GM12864 (cell line): ENCODE data around the gene SNX21.
"Not testable (repeated sequence)": the region's sequence is repeated elsewhere in the genome, so short reads cannot be mapped to it uniquely, and the experiment has no call there.

Experiments used
- DNase-seq: peaks from one replicate; pipeline ENCODE4 v3.0.0-alpha.2; 2011; ENCODE audit warnings: low read depth
- H3K4me3 ChIP-seq: 2 replicates; pipeline ENCODE4 v1.5.1; 2011; ENCODE audit warnings: mild to moderate bottlenecking, low read depth, low read length, control low read depth
- TF ChIP-seq, protein P1 (sequence below): IDR thresholded peaks from 2 replicates; pipeline ENCODE4 v1.5.1; 2011; ENCODE audit warnings: low read depth, mild to moderate bottlenecking, moderate library complexity, low read length, control low read depth, inconsistent platforms; ENCODE audit errors: missing control alignments

Gene SNX21

DNA sequence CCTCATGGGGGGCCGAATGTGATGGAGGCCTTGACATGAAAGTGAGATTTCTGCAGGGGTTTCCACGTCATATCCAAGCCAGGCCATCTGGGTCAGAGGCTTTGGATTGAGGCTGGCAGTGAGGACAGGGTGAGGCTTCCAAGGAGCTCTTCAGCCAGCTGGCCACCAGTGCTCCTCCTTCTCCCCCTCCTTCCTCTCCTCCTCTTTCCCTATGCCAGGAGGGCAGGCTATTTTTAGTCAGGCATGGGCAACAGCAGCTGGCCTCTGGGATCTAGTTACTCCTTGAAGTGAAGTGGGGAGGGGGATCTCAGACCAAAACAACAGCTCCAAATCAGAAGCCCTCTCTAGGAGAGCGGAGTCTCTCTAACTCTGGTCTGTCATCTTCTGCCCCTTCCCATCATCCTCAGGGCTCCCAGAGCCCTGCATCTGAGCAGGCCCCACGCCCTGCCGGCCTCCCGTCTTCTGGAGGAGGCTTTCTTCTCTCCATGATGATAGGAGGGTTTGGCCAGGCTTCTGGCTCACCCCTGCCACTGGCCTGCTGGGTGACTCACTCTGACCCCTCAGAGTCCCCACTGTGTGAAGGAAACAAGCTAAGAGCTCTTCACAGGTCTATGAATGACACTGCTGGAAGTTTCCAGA, 7.1 kb upstream of the SNX21 start:
- no peak for DNase-seq
- TF ChIP-seq, protein P1, sequence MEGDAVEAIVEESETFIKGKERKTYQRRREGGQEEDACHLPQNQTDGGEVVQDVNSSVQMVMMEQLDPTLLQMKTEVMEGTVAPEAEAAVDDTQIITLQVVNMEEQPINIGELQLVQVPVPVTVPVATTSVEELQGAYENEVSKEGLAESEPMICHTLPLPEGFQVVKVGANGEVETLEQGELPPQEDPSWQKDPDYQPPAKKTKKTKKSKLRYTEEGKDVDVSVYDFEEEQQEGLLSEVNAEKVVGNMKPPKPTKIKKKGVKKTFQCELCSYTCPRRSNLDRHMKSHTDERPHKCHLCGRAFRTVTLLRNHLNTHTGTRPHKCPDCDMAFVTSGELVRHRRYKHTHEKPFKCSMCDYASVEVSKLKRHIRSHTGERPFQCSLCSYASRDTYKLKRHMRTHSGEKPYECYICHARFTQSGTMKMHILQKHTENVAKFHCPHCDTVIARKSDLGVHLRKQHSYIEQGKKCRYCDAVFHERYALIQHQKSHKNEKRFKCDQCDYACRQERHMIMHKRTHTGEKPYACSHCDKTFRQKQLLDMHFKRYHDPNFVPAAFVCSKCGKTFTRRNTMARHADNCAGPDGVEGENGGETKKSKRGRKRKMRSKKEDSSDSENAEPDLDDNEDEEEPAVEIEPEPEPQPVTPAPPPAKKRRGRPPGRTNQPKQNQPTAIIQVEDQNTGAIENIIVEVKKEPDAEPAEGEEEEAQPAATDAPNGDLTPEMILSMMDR, result no peak
- H3K4me3 ChIP-seq, result no peak overlapping the region

DNA sequence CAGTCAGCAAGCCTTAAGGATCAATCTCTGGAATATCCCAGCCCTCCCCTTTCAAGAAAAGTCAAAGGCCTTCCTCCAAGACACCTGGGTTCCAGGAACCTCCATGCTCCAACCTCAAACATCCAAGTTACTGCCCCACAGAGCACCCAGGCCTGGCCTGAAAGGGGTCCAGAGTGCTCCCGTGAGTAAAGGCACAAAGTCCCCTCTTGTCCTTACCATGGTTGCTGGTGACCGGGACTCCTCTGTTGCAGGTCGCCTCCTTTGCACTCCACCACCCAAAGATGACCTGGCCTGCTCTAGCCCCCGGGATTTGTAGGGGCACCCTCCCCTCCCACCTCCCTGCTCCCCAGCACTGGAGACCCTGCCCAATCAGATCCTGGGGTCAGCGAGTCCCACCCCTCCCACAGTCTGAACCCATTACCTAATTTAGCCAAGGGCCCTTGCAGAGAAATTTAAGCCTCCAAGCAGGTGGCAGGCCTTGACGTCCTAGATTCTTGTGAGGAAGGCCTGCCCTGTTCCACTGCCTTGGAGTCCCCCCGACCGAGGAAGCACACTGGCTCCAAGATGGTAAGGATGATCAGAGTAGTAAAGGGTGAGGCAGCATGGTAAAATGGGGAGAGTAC, 6.5 kb upstream of the SNX21 start, which contains the start of gene TNNC2:
TNNC2 (minus strand) TSS at position 283 of the 623 bp plus-strand sequence; CDS start at position 219, 64 bp downstream.
- DNase-seq, result no peak
- H3K4me3 ChIP-seq, result no peak within 1 kb of the TSS
- TF ChIP-seq, protein P1, result no peak

DNA sequence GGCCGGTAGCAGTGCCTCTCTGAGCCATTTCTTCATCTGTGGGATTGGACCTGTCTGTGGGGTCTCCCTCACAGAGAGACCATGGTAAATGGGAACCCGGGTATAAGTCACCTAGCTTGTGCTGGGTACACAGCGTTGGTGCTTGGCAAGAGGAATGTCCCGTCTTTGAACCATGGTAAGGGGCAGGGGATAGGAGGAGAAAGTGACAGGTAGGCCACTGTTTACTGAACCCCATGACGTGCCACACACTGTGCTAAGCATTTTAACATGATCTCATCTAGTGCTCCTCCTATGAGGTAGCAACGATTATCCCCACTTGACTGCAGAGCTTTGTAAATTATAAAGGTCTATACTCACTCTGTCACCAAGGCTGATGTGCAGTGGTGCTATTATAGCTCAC, 5.9 kb upstream of the SNX21 start:
- H3K4me3 ChIP-seq, result no peak overlapping the region
- TF ChIP-seq, protein P1, result no peak
- DNase-seq, result no peak

DNA sequence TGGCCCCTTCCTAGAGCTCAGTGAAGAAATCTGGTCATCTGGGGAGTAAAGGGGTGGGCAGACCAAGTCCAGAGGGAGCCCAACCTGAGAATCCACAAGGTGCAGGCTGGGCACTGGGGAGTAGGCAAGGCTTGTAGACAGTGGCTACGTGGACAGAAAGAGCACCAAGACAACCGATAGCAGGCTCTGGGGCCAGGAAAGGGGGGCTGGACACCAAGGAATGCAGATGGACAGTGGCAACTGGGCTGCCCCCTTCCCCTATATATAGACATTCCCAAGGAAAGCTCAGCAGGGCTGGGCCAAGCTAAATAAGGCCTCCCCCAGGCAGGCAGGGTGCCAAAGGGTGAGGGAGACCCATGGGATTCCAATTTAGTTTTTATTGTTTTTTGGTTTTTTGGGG, 5.0 kb upstream of the SNX21 start:
- DNase-seq, result no peak
- TF ChIP-seq, protein P1, result no peak
- H3K4me3 ChIP-seq, result no peak overlapping the region

DNA sequence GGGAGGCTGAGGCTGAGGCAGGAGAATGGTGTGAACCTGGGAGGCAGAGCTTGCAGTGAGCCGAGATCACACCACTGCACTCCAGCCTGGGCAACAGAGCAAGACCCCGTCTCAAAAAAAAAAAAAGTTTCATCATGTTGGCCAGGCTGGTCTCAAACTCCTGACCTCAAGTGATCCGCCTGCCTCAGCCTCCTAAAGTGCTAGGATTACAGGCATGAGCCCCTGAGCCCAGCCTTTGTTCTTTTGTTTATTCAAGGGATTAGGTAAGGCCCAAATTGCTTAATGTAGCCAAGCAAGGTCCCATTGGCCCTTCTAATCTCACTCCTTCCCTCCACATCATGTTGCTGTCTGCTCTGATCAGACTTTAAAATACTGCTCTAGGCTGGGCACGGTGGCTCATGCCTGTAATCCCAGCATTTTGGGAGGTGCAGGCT, 3.9 kb upstream of the SNX21 start:
- DNase-seq, H3K4me3 ChIP-seq: not testable (repeated sequence)

DNA sequence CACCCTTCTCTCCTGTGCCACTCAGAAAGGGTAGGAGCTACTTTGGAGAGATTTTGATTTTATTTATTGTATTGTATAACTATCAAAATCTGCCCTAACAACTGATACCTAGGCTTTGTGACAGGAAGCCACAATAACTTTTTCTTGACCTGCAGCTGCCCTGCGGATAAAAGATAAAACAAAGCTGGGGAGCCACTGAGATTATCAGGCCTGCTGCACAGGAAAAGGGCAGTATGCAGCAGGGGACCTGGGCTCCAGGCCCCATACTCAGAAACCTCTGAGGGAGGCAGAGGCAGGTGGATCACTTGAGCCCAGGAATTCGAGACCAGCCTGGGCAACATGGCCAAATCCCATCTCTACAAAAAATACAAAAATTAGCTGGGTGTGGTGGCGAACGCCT, 980 bp upstream of the SNX21 start:
- H3K4me3 ChIP-seq, result no peak overlapping the region
- no peak for DNase-seq
- TF ChIP-seq, protein P1, result no peak

DNA sequence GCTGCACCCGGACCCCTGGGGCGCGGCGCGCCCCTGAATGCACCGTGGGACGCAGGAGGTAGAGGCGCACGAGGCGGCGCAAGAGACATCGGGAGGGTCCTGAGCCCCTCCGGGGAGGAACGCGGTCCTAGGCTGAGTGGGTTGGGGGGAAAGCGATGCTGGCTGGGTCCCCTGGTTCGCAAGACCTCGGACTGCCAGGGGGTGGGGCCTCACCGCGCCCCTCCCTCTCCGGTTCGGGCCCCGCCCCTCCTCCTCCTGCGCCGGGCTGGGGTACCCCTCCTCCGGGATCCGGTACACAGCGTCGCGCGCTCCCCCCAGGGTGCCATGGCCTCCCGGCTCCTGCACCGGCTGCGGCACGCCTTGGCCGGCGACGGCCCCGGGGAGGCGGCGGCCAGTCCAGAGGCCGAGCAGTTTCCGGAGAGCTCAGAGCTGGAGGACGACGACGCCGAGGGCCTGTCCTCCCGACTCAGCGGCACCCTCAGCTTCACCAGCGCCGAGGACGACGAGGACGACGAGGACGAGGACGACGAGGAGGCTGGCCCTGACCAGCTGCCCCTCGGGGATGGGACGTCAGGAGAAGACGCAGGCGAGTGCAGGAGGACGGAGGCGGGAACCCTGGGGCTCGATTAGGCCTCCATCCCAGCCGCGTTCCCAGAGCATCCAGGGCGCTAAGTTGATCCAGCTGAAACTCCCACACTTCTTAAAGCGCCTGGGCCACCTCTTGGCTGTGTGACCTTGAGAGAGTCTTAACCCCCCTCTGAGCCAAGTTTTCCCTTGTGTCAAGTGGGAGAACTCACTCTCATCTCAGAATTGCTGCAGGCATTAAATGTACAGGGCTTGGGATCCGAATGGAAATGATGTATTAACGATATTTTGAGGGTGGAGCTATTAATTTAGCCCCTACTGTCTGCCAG, 541 bp downstream of the SNX21 start:
- H3K4me3 ChIP-seq, result peak overlapping the region; percentile 61
- no peak for DNase-seq

More for the DNA sequence above, 541 bp downstream of the SNX21 start:
- TF ChIP-seq, protein P1, result no peak
